Measurements from ENCODE around the gene CSRNP3.

CSRNP3 gene

DNA sequence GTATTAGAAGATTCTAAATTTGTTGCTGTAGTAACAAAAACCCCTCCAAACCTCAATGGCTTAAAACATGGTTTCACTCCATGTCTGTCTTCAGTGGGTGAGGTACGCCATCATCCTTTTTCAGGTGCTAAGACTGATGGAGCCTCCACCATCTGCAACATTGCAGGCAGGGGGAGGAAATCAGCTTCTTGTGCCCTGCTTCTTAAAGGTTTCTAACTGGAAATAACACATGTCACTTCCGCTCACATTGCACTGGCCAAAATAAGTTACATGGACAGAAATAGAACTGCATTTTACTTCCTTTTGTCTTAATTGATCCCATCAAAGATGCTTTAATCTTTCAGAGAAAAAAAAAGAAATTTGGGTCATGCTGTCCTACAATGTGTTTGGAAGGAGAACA is 230.4 kb downstream of the CSRNP3 start:
- Histone ChIP-seq H3K27ac (ENCODE audit: low read depth, low read length, severe bottlenecking) (no peak overlapping the region), H3K4me1 (ENCODE audit: control insufficient read depth, insufficient read depth, low read length, poor library complexity, severe bottlenecking) (no peaks in the 10 kb centered on the region), H3K9me3 (ENCODE audit: control insufficient read depth, low read length) (no peaks in the 10 kb centered on the region), H3K36me3 (ENCODE audit: control insufficient read depth, insufficient read depth, low read length) (no peaks in the 10 kb centered on the region), H3K4me3 (ENCODE audit: extremely low read depth, insufficient read depth, low read length, poor library complexity, severe bottlenecking) (no peak overlapping the region)
- 89 to 100% methylated on average over 1 of the region's 2 CpGs for WGBS, 2 experiments (ENCODE audit: insufficient coverage in 2 of 2)

DNA sequence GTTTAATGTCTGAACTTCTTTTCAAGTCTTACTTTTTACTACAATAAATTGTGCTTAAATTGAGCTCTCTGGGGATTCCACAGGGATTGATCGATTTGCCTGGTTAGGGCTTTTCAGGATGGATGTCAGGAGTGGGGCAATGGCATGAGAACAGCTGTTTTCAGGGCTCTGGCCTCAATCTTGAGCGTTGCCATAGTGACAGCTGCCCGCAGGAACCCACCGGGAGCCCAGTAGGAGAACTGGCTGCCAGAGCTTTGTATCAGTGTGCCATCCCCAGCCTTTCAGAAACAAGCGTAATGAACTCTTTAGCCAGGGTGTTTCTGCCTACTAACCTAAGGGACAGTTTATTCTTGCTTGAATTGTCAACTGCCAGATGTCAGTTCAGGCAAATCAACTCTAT is 231.0 kb downstream of the CSRNP3 start:
- Histone ChIP-seq H3K9me3 (ENCODE audit: control insufficient read depth, low read length) (no peaks in the 10 kb centered on the region), H3K36me3 (ENCODE audit: control insufficient read depth, insufficient read depth, low read length) (no peaks in the 10 kb centered on the region), H3K4me3 (ENCODE audit: extremely low read depth, insufficient read depth, low read length, poor library complexity, severe bottlenecking) (no peak overlapping the region), H3K27ac (ENCODE audit: low read depth, low read length, severe bottlenecking) (no peak overlapping the region), H3K4me1 (ENCODE audit: control insufficient read depth, insufficient read depth, low read length, poor library complexity, severe bottlenecking) (no peaks in the 10 kb centered on the region)
- WGBS, 2 experiments (ENCODE audit: insufficient coverage in 2 of 2), result 64 to 75% methylated on average over 4 to 5 of the region's 5 CpGs

DNA sequence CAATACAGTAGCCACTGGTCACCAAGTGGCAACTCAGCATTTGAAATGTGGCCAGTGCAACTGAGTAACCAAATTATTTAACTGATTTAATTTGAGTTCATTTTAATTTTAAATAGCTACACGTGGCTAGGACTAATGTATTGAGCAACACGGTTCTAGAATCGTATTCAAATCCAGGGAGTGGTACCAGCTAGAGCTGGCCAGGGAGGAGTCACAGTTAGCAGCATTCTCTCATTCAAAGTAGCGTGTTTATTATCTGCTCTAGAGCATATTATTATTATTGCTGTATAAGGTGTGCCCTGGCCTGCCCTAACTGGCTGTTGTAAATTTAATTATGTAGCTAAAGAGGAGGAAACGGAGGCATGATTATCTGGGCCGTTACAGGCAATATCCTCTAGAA is 231.6 kb downstream of the CSRNP3 start:
- Histone ChIP-seq H3K4me1 (ENCODE audit: control insufficient read depth, insufficient read depth, low read length, poor library complexity, severe bottlenecking) (no peaks in the 10 kb centered on the region), H3K36me3 (ENCODE audit: control insufficient read depth, insufficient read depth, low read length) (no peaks in the 10 kb centered on the region), H3K9me3 (ENCODE audit: control insufficient read depth, low read length) (no peaks in the 10 kb centered on the region), H3K27ac (ENCODE audit: low read depth, low read length, severe bottlenecking) (no peak overlapping the region), H3K4me3 (ENCODE audit: extremely low read depth, insufficient read depth, low read length, poor library complexity, severe bottlenecking) (no peak overlapping the region)
- 92% methylated on average over 2 of the region's 6 CpGs; no CpG with 5 or more reads in 1 of the 2 experiments for WGBS, 2 experiments (ENCODE audit: insufficient coverage in 2 of 2)

DNA sequence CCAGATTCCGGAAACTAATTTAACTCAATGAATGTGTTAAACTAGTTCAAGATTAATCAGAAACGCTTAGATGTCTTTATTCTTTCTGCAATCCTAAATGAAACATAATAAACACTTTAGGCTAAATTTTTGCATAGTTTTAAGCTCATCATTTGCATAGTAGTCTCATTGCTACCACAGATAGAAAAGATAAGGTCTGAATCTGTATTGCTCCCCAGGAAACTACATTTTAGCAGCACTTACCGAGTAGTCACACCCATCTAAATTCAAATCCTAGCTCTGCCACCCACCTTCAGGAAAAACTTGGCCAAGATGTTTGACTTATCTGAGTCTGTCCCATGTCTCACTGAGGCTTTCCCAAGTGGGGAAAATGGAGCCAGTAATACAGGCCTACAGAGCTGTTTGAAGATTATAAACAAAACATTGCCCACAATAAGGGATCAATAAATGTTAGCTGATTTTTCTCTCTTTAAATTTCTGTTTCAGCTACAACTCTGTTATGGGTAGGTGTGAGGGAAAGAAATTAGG is 237.5 kb downstream of the CSRNP3 start:
- WGBS, 2 experiments (ENCODE audit: insufficient coverage in 2 of 2), result 71 to 85% methylated on average over 1 to 3 of the region's 3 CpGs
- H3K9me3 ChIP-seq (ENCODE audit: control insufficient read depth, low read length), result no peaks in the 10 kb centered on the region
- H3K4me1 ChIP-seq (ENCODE audit: control insufficient read depth, insufficient read depth, low read length, poor library complexity, severe bottlenecking), result no peaks in the 10 kb centered on the region
- H3K36me3 ChIP-seq (ENCODE audit: control insufficient read depth, insufficient read depth, low read length), result no peaks in the 10 kb centered on the region
- no peak overlapping the region for H3K4me3 ChIP-seq (ENCODE audit: extremely low read depth, insufficient read depth, low read length, poor library complexity, severe bottlenecking)
- H3K27ac ChIP-seq (ENCODE audit: low read depth, low read length, severe bottlenecking), result no peak overlapping the region

DNA sequence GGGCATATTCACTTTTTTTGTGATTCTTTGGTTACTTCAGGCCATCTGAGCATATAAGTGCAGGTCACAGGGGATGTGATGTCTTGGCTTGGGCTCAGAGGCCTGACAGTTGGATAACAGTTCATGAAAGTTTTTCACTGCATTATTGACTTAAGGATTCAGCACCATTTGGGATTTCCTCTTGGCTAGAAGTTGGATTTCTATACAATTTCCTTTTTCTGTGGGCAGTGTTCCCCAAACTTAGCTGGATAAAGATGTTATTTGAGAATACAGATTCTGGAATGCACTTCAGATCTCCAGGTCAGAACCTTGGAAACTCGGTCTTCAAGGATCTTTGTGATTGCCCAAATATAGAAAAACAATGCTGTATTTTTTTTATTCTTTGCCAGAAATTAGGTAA is 246.6 kb downstream of the CSRNP3 start:
- no peak overlapping the region for H3K27ac ChIP-seq (ENCODE audit: low read depth, low read length, severe bottlenecking)
- no peaks in the 10 kb centered on the region for H3K36me3 ChIP-seq (ENCODE audit: control insufficient read depth, insufficient read depth, low read length)
- no peaks in the 10 kb centered on the region for H3K9me3 ChIP-seq (ENCODE audit: control insufficient read depth, low read length)
- no peak overlapping the region for H3K4me3 ChIP-seq (ENCODE audit: extremely low read depth, insufficient read depth, low read length, poor library complexity, severe bottlenecking)
- no peaks in the 10 kb centered on the region for H3K4me1 ChIP-seq (ENCODE audit: control insufficient read depth, insufficient read depth, low read length, poor library complexity, severe bottlenecking)
- no CpG with 5 or more reads among the region's 1 CpG for WGBS, 2 experiments (ENCODE audit: insufficient coverage in 2 of 2)

DNA sequence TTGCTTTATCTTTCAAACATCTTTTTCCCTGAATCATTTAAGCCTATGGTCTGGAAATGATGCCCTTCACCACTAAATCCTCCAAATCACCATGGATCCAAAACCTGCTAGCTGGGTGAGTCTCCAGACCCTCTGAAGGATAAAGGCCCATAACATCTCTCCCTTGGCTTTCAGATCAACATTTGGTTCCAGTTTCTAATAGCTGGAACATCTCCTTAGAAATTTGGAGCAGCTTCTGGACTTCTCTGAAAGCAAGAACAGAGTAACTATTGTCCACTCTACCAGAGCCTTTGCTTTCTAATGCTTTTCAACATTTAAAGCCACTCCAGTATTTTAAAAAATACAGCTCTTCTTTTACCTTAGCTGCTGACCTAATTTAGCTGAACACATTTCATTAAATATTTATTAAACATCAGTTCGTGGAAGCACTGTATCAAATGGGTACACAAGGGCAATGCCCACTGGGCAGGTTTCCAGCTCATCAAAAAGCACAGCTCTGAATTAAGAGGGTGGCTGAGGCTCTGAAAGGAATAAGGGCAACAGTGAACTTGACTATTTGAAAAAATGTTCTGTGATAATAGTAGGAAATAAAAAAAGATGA is 249.2 kb downstream of the CSRNP3 start:
- Histone ChIP-seq H3K4me1 (ENCODE audit: control insufficient read depth, insufficient read depth, low read length, poor library complexity, severe bottlenecking) (no peaks in the 10 kb centered on the region), H3K9me3 (ENCODE audit: control insufficient read depth, low read length) (no peaks in the 10 kb centered on the region), H3K27ac (ENCODE audit: low read depth, low read length, severe bottlenecking) (no peak overlapping the region), H3K36me3 (ENCODE audit: control insufficient read depth, insufficient read depth, low read length) (no peaks in the 10 kb centered on the region), H3K4me3 (ENCODE audit: extremely low read depth, insufficient read depth, low read length, poor library complexity, severe bottlenecking) (no peak overlapping the region)
- WGBS, 2 experiments (ENCODE audit: insufficient coverage in 2 of 2), result 100% methylated on average over 1 of the region's 1 CpG; no CpG with 5 or more reads in 1 of the 2 experiments

DNA sequence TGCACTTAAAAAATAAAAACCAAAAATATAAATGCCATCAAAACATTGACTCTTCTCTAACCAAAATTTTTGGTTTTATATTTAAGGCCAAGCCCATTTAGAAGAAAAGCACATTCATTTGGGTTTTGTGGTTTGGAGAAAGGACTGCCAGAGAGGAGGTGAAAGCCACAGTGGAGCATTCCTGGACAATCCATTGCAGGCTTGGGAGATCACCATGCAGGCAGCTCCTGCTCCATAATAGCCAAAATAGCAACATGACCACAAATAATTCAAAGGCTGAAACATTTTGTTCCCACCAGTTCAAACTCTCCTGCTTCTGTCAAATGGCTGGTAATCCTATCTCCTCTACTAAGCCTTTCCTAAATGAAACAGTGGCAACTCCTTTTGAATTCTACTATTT is 251.0 kb downstream of the CSRNP3 start:
- Histone ChIP-seq H3K4me3 (ENCODE audit: extremely low read depth, insufficient read depth, low read length, poor library complexity, severe bottlenecking) (no peak overlapping the region), H3K4me1 (ENCODE audit: control insufficient read depth, insufficient read depth, low read length, poor library complexity, severe bottlenecking) (no peaks in the 10 kb centered on the region), H3K27ac (ENCODE audit: low read depth, low read length, severe bottlenecking) (no peak overlapping the region), H3K36me3 (ENCODE audit: control insufficient read depth, insufficient read depth, low read length) (no peaks in the 10 kb centered on the region), H3K9me3 (ENCODE audit: control insufficient read depth, low read length) (no peaks in the 10 kb centered on the region)

DNA sequence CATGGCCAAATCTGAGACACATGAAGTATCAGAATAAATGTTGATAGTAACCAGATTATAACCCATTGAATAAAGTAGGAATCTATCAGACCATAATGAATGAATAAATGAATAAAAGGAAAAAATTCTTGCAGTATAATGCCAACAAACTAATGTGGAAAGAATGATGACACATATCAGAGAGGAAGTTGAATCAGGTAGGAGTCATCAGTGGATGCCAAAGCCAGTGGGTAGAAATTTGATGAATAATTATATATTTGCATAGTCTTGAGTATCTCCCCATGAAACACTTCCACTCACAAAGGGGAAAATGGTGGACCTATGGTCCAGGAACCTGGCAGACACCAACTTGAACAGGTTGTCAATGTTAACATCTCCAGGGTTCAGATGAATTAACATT is 255.9 kb downstream of the CSRNP3 start:
- H3K4me1 ChIP-seq (ENCODE audit: control insufficient read depth, insufficient read depth, low read length, poor library complexity, severe bottlenecking), result no peaks in the 10 kb centered on the region
- H3K36me3 ChIP-seq (ENCODE audit: control insufficient read depth, insufficient read depth, low read length), result no peaks in the 10 kb centered on the region
- H3K27ac ChIP-seq (ENCODE audit: low read depth, low read length, severe bottlenecking), result no peak overlapping the region
- no peaks in the 10 kb centered on the region for H3K9me3 ChIP-seq (ENCODE audit: control insufficient read depth, low read length)
- H3K4me3 ChIP-seq (ENCODE audit: extremely low read depth, insufficient read depth, low read length, poor library complexity, severe bottlenecking), result no peak overlapping the region
